Loucy (cell line): Measurements from ENCODE around the gene AHCTF1.
"Not testable (repeated sequence)": the region's sequence is repeated elsewhere in the genome, so short reads cannot be mapped to it uniquely, and the experiment has no call there.

Source experiments
- EZH2phosphoT487 ChIP-seq: fragments of 200-600 bp; IDR thresholded peaks from 2 replicates; pipeline ENCODE4 v1.6.1; 2018; ENCODE audit warnings: antibody characterized with exemption, mild to moderate bottlenecking, moderate library complexity, borderline replicate concordance
- TF ChIP-seq, protein P1 (sequence below): fragments of 200-600 bp; sonication (generic); conservative IDR thresholded peaks from 2 replicates; pipeline ENCODE4 v1.5.1; 2014; ENCODE audit warnings: mild to moderate bottlenecking, antibody characterized with exemption, low read length

DNA sequence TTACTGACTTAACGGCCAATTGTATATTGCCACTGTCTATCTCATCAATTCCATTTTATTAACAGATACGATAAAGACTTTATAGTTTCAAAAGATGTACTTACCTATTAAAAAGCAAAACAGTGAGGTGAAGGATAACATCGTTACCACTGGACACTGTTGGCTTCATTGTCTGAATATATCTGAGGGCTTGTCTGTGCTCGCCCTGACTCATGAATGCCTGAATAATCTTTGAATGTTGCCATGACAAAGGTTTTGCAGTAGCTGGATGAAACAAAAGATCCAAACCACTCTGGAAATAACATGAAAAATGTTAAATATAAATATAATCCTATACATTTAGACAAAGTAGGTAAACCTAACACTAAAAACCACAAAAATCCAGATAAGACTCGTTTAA lies 46.4 kb downstream of the AHCTF1 start:
- TF ChIP-seq, protein P1, sequence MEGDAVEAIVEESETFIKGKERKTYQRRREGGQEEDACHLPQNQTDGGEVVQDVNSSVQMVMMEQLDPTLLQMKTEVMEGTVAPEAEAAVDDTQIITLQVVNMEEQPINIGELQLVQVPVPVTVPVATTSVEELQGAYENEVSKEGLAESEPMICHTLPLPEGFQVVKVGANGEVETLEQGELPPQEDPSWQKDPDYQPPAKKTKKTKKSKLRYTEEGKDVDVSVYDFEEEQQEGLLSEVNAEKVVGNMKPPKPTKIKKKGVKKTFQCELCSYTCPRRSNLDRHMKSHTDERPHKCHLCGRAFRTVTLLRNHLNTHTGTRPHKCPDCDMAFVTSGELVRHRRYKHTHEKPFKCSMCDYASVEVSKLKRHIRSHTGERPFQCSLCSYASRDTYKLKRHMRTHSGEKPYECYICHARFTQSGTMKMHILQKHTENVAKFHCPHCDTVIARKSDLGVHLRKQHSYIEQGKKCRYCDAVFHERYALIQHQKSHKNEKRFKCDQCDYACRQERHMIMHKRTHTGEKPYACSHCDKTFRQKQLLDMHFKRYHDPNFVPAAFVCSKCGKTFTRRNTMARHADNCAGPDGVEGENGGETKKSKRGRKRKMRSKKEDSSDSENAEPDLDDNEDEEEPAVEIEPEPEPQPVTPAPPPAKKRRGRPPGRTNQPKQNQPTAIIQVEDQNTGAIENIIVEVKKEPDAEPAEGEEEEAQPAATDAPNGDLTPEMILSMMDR, result not testable (repeated sequence)
- TF ChIP-seq EZH2phosphoT487, result not testable (repeated sequence)
